DMS53 (cell line): ENCODE results near the gene LAMC3.

Experiments used
- DNase-seq: peaks from one replicate; lab custom pipeline; 2025; lab: John Stamatoyannopoulos, UW

Gene LAMC3

DNA sequence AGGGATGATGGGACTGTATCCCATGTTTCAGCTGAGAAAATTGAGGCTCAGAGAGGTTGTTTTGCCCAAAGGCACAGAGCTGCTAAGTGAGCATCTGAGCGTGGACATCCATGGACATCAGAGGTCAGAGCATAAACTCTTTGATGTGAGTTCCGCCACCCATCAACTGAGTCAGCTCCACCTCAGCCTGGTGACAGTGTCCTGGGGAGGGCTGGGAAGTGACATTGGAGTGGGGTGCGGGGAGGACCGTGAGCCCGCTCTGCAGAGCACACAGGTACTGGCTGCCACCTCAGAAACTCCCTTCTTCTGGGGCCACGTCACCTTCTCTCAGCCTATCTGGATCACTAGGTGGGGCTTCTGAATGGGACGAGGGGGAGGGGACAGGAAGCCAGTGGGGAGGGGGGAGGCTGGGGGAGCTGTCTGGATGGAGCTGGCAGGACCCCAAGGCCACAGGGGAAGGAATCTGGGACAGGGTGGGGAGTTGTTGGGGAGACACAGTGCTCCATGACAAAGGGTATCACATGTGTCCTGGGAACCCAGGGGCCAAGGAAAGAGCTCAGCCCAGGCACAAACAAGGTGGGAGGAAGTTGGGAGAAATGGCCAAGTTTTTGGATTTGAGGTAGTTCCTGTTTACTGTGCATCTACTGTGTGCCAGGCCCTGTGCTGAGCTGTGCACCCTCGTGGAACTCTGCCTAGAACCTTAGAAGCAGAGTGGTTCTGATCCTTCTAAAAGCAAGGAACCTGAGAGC lies 2.5 kb downstream of the LAMC3 start:
- no peak for DNase-seq

DNA sequence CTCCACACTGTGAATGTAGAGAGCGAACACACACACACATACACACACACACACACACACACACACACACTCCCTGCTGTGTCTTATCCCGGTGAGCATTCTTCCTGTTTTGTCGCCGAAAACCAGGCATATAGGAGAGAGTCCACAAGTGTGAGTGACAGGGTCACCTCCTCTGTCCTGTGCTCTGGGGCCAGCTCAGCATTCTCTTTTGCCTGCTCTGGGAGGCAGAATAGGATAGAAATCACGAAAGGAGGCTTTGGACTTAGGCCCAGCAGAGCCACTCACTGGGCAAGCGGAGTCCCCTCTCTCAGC lies 3.0 kb downstream of the LAMC3 start:
- peak; percentile 35 for DNase-seq

DNA sequence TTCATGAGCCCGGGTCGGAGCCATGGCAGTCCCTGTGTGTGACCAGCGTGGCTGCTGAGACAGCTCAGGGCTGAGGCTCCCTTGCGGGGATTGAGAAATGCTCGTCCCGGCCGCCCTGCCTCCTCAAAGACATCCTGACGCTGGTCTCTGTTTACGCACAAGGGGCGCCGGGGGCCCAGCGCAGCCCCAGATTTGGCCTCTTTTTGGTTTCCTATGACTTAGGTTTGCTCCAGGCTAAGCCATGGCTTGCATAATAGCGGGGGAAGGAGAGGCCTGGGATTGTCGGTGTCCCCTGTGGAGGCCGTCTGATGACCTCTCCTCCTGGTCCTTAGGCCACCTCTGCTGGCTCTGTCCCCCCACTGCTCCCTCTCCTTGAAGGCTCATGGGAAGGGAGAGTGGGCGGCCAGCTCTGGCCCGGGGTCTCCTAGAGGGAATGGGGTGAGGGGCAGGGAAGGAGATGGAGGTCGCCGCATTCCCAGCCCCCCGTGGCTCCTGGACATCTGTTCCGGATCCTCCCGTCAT lies 3.5 kb downstream of the LAMC3 start:
- no peak for DNase-seq

DNA sequence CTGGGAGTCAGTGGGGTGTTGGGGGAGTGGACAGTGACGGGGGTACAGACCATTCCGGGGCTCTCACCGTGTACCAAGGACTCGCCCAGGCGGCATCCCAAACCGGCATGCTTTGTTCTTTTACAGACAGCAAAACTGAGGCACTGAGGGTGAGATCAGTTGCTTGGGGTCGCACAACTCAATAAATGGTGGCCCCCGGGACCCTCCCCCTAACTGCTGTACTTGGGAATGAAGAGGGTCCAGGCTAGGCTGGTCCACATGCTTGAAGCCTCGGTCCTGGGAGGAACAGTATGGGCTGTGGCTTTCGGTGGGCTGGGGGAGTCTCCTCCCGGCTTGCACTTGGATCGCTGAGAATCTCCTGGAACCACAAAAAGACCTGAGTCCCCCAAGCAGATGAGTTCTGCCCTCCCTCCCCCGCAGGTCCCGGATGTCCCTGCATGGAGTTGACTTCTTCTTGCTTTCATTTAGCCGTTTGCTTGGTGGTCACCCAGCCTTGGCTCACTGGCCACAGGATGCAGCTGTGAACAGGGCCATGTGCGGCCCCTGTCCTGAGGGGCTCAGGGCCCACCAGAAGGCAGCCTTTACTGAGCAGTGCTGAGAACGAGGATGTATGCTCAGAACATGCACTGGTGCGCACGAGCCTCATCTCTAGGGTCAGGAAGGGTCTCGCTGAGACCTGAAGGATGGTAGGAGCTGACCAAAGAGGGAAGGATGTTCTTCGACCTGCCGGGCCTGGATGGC lies 4.2 kb downstream of the LAMC3 start:
- DNase-seq, result no peak

DNA sequence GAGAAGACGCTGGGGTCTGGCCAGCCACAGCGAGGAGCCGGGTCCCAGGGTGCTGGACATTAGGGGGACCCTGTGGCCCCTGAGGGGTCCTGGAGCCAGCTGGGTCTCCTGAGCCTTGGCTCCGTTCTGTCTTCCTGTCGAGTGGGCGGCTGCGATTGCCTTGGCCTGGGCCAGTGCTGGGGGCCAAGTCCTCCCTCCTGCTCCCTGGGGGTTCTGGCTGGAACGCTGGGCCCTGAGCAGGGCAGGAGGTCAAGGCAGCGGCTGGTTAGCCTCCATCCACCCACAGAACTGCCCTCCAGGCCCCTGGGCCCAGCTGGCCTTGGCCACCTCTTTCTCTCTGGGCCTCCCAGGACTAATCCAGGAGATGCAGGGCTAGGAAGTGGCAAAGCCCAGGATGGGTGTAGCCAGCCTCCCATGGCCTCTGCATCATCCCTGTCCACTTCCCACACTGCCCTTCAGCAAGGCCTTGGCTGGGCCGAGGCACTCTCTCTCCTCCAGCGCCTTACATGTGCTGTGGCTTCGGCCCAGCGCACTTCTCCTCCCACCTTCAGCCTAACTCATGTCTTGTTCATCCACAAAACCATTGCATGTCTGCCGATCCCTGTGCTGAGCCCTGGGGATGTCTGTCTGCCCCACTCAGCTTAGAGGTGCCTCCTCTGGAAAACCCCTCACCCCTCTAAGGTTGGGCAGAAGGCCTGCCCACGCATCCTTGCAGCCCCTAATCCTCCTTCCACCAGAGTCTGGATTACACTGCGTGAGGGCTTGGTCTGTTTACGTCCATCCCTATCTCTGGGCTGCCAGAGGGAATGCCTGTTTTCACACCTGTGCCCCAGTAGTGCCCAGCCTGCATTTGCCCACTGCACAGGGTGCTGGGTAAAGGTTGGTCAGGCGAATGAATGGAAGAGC lies 5.0 kb downstream of the LAMC3 start:
- no peak for DNase-seq

DNA sequence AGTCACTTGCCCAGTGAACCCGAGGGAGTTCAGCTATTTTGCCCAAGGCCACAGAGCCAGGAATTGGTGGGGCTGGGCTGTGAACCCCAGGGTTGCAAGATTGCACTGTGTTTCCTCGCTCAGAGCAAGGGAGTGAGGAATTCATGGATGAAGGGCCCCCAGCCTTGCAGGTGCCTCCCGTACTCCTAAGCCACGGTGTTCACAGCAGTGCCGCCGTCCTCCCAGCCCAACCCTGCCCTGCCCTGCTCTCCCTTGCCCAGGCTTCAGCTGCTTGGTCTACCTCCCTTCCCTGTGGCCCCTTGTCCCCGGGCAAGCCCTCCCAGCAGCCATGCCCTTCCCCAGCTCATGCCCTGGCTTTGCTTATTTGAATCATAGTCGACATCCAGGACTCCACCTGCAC lies 6.1 kb downstream of the LAMC3 start:
- no peak for DNase-seq

DNA sequence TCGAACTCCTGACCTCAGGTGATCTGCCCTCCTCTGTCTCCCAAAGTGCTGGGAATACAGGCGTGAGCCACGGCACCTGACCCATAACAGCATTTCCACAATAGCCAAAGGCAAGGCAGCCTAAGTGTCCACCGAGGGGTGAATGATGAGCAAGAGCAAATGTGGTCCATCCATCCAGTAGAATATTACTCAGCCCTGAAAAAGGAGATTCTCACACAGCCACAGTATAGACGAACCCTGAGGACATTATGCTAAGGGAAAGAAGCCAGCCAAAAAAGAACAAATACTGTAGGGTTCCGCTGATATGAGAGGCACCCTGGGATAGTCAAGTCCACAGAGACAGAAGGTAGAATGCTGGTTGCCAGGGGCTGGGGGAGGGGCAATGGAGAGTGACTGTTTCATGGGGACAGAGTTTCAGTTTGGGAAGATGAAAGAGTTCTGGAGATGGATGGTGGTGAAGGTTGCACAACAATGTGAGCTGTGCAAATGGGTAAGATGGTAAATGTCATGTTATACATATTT lies 7.0 kb downstream of the LAMC3 start:
- no peak for DNase-seq

DNA sequence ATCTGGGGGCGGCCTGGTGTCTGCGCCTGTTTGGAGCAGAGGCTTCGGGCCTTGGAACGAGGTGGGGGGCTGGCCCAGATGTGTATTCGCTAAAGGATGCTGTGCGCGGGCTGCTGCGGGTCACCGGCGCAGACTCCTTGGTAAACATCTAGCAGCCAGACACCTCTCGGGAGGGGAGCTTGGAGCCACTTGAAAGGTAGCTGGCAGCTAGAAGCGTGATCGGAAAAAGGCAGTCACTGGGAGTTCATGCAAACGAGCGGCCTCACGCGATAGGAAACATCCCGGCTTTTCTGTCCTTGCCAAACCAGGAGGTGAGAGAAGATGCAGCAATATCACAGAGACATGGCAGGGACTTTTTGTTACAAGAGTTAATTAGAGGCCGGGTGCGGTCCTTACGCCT lies 8.1 kb downstream of the LAMC3 start:
- DNase-seq, result no peak

DNA sequence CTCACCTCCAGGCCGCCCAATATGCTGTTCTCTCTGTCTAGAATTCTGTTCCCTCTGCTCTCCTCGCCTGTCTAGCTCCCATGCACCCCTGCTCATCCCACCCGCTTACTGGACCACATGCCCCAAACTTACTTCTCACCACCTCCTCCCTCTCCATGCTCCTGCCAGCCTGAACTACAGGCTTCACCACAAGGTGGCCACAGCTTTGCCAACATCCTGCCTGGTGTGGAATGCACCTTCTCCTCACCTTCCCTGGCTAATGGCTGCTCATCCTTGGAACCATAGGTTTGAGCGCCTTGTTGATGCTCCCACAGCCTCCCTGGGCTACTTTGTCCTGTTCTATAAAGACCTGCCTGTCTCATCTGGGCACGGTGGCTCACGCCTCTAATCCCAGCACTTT lies 9.6 kb downstream of the LAMC3 start:
- peak; percentile 46 for DNase-seq

DNA sequence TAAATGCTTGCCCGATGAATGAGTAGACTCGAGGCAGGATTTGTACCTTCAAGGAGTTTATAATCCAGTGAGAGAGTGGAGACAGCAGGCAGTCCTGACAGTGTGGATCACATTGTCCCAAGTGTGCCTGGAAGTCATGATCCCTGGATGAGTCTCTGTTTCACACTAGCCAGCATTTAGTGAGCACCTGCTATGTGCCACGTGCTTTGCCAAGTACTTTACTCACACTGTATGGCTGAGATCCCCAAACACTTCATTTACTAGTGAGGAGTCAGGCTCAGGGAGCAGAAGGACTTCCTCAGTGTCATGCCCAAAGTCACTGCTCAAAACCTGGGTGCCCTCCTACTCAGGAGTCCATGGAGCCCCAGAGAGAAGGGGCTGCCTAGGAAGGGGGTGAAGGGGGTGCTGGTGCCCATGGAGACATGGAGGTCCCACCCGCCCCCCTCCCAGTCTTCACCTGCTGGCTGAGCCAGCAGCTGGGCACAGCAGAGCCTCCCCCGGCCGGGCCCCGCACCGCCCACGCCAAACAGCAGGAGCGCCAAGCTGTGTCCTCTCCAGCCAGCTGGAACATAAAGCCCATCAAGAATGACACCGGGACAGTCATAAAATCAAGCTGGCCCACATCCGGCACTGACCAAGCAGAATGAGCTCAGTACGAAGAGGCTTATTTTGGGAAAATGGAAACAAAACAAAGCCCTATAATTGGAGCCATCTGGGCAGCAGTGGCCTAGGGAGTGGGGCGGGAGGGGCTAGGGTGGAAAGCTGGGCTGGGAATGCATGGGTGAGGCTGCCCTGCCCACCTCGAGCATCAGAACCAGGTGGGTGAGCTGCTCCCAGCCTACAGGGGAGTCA lies 10.6 kb downstream of the LAMC3 start:
- no peak for DNase-seq

DNA sequence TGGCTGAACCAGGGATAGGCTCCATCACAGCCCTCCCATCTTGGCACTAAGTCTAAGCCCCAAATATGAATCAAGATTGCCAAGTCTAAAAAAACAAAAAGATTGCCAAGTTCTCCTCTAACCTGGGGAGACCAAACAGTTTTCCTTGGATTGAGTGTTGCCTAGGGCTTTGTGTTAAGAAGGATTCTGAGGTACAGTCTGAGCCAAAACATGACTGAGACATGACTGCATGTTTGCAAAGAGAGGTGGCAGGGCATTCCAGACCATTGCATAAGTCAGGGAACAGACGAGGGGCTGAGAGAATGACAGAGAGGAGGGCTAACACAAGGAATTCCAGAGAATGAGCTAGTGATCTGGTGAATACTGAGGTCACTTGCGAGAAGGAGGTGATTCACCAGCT lies 11.4 kb downstream of the LAMC3 start:
- DNase-seq, result no peak

DNA sequence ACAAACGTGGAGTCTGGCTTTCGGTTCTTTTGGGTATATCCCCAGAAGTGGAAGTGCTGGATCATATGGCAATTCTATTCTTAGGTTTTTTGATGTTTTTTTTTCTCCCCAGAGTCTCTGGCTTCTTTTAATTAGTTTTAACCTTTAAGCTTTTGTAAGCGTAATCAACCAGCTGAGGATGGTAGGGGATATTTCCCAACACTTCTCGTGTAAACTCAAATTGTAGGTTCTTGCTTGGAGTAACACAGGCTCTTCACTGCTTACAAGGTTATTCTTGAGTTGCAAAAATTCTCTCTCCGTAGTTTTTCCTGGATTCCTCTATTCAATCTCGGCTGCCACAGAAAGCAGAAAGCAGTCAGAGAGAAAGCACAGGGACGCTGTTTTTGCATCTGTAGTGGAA lies 11.9 kb downstream of the LAMC3 start:
- no peak for DNase-seq

DNA sequence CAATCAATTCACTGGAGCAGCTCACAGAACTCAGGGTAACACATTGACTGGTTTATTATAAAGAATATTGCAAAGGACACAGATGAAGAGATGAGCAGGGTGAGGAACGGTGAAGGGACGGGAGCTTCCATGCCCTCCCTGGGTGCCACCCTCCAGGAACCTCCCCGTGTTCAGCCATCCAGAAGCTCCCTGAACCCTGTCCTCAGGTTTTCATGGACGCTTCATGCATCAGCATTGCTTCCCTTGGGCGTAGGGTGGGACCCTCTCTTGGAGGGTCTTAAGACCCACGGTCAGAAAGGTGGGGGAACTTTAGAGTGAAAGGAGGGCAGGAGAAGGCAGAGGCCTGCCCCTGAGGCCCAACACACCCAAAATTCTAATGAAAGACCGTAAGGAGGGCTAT lies 12.8 kb downstream of the LAMC3 start:
- DNase-seq, result no peak

DNA sequence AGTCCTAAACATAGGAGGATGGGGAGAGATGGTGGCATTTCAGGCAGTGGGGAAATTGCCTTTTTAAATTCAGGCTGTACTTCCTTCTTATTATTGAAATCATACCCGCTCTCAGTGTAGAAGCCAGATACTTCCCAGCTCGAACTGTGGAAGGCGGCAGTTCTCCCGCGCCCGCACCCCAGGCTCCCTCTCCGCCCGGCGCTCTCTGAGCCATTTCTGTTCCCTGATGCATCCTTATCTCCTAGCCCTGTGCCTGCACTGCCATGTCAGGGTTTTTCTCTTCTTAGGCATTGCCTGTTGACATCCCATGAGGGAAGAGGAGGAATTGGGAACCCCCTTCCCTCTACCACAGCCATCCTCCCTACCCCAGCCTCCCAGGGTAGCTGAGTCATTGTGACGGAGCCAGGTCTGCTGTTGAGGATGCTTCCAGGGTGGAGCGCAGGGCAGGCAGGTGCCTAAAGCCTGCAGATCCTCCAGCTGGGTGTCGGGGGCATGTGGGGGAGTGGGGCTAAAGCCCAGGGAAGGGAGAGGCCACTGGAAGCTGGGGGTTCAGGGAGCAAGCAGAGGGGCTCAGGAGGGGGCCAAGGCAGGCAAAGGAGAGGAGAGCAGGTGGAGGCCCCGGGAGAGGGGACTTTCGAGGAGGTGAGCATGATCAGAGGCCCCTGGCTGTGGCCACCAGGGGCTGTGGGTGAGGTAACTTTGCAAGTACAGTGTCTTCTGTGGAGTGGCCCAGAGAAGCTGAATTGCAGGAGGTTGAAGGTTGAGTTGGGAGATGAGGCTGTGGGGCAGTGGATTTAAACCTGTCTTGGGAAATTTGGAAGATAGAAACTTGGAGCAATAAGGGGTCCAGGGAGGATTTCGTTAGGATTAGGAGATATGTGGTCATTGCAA lies 16.2 kb downstream of the LAMC3 start:
- DNase-seq, result peak; percentile 45

DNA sequence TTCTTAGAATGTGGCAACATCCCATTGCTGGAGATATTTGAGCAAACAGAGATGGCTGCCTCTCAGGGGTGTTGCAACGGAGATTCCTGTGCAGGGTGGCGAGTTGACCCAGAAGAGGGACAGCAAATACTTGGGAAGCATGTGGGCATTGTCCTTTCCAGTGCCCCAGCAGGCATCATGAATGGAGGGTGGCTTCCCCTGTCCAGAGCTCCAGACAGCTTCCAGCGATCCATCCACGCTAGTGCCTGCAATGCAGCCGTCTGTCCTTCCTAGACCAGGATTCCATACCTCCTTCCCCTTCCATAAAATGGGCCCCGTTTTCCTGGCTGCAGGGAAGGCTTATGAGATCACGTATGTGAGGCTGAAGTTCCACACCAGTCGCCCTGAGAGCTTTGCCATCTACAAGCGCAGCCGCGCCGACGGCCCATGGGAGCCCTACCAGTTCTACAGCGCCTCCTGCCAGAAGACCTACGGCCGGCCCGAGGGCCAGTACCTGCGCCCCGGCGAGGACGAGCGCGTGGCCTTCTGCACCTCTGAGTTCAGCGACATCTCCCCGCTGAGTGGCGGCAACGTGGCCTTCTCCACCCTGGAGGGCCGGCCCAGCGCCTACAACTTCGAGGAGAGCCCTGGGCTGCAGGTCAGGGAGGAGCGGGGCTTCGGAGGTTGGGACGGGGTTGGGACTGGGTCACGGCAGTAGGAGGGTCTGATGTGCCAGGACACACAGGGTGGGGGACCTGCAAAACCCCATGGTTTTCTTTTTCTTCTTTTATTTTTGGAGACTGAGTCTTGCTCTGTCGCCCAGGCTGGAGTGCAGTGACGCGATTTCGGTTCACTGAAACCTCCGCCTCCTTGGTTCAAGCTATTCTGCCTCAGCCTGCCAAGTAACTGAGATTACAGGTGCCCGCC lies 17.2 kb downstream of the LAMC3 start:
- no peak for DNase-seq

DNA sequence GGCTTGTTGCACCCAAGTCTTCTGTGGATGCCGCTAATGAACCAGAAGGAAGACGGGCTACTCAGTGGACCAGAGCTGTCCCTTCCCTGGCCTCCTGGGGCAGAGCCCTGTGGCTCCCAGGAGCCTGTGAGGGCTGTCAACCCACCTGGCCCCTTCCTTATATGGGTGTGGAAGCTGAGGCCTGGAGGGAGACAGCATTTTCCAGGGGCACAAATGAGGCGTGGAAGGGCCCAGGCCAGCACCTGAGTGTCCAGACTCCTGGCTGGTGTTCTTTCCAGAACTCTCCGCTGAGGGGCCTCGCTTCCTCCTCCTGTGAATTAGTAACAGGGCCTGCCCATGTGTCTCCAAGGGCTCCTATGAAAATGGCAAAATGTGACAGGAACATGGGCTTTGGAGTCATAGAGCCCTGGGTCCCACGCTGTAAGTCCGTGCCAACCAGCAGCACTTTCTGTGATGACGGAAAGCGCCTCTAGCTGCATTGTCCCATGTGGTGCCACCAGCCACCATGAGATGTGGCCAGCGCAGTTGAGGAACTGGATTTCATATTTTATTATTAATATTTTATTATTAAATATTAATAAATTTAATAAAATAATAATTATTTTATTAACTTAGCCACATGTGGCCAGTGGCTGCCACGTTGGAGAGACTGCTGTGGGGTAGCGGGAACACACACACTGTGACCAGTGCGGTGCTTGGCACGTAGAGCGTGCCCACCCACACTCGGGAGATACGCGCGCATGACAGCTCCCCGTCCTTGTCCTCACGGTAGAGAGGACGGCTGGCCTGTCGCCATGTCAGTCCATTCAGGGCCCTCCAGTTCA lies 18.3 kb downstream of the LAMC3 start:
- no peak for DNase-seq

DNA sequence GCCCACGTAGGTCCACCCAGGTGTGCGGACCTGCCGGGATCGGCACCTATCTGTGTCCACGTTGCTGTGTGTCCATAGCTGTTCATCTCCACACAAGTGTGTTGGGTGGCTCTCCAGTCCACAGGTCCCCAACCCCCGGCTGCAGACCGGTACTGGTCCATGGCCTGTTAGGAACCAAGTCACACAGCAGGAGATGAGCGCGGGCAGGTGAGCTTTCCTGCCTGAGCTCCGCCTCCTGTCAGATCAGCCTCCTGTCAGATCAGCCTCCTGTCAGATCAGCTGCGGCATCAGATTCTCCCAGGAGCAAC lies 18.9 kb downstream of the LAMC3 start:
- peak; percentile 36 for DNase-seq

DNA sequence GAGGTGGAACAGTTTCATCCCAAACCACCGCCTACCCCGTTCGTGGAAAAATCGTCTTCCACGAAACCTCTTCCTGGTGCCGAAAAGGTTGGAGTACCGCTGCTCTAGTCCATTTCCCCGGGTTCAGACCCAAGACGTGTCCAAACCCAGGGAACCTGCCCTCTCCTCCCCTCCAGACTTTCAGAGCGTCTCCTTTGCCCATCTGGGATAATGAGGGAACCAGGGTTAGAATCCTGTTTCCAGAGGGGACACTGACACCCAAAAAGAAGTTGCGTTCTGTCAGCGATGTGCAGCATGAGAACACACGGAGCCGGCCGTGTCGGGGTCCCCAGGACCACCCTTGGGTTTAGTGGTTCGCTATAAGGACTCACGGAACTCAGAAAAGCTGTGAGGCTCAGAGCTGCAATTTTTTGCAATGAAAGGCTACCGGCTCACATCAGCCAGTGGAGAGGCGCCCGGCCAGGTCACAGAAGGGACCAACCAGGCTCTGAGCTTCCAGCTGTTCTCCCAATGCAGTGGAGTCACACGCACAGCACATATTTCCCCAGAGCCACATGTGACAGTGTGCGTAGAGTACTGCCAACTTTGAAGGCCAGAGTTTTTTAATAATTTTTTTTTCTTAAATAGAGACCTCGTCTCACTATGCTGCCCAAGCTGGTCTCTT lies 19.4 kb downstream of the LAMC3 start:
- no peak for DNase-seq
